ENCODE results near the gene VCX3A. TPM values are rescaled to one million over a fixed set of nuclear protein-coding genes. Genes with fewer than 3 reads are reported as not detected.

Gene VCX3A
- total and polyA plus RNA-seq, 4 donors = not detected

DNA sequence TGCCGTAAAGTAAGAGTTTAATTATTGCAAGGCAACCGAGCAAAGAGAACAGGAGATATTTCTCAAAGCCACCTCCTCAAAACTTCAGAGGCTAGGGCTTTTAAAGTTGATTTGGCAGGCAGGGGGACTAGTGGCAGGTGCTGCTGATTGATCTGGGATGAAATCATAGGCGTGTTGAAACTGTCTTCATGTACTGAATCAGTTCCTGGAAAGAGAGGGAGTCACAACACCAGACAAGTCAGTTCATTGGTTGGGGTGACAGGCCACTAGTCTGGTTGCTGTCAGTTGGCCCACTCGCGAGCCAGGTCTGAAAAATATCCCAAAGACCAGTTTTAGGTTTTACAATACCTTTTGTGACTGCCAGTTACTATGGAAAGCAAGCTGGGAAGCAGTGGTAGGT, 10.8 kb upstream of the VCX3A start:
- WGBS = 77% methylated on average over 5 of the region's 5 CpGs

More for the DNA sequence above, 10.8 kb upstream of the VCX3A start:
- Histone ChIP-seq H3K9me3 (ENCODE audit: control insufficient read depth in 4 of 4, low read length in 3 of 4) (peaks cover 0 to 4% (median 0%) of the 10 kb centered on the region in 4 donors), H3K27me3 (ENCODE audit: control insufficient read depth in 4 of 4, insufficient read depth in 4 of 4, low read length in 3 of 4) (no peaks in the 10 kb centered on the region), H3K4me3 (ENCODE audit: low read depth in 1 of 3, low read length in 3 of 3) (no peak overlapping the region), H3K9ac (ENCODE audit: low read depth in 1 of 2, low read length in 2 of 2) (no peak overlapping the region), H3K4me1 (ENCODE audit: control insufficient read depth in 4 of 4, insufficient read depth in 4 of 4, low read length in 3 of 4) (no peaks in the 10 kb centered on the region), H3K36me3 (ENCODE audit: control insufficient read depth in 4 of 4, insufficient read depth in 3 of 4, low read depth in 1 of 4, low read length in 3 of 4) (no peaks in the 10 kb centered on the region), H3K27ac (ENCODE audit: low read depth in 1 of 2, low read length in 2 of 2) (no peak overlapping the region)
- no peak for DNase-seq (ENCODE audit: low spot score)
- TF ChIP-seq JUND (IDR thresholded peaks at IDR 0.05) (no peak), RAD21 (IDR thresholded peaks at IDR 0.05) (no peak), HNF4A (conservative IDR thresholded peaks at IDR 0.05) (no peak), HNF4G (IDR thresholded peaks at IDR 0.05) (no peak), RXRA (IDR thresholded peaks at IDR 0.05) (no peak), FOXA2 (IDR thresholded peaks at IDR 0.05) (no peak), FOXA1 (IDR thresholded peaks at IDR 0.05) (no peak), YY1 (IDR thresholded peaks at IDR 0.05) (no peak), TAF1 (conservative IDR thresholded peaks at IDR 0.05) (no peak), GABPA (IDR thresholded peaks at IDR 0.05 in 1 of 2, conservative IDR thresholded peaks at IDR 0.05 in 1 of 2) (no peak), EGR1 (IDR thresholded peaks at IDR 0.05; ENCODE audit: low read depth in 2 of 2) (no peak), SP1 (IDR thresholded peaks at IDR 0.05) (no peak)
- TF ChIP-seq, protein P1, sequence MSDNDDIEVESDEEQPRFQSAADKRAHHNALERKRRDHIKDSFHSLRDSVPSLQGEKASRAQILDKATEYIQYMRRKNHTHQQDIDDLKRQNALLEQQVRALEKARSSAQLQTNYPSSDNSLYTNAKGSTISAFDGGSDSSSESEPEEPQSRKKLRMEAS (IDR thresholded peaks at IDR 0.05) = no peak
- TF ChIP-seq, protein P2, sequence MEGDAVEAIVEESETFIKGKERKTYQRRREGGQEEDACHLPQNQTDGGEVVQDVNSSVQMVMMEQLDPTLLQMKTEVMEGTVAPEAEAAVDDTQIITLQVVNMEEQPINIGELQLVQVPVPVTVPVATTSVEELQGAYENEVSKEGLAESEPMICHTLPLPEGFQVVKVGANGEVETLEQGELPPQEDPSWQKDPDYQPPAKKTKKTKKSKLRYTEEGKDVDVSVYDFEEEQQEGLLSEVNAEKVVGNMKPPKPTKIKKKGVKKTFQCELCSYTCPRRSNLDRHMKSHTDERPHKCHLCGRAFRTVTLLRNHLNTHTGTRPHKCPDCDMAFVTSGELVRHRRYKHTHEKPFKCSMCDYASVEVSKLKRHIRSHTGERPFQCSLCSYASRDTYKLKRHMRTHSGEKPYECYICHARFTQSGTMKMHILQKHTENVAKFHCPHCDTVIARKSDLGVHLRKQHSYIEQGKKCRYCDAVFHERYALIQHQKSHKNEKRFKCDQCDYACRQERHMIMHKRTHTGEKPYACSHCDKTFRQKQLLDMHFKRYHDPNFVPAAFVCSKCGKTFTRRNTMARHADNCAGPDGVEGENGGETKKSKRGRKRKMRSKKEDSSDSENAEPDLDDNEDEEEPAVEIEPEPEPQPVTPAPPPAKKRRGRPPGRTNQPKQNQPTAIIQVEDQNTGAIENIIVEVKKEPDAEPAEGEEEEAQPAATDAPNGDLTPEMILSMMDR (IDR thresholded peaks at IDR 0.05; ENCODE audit: low read depth, low read length, missing input control) = no peak
- TF ChIP-seq, protein P3, sequence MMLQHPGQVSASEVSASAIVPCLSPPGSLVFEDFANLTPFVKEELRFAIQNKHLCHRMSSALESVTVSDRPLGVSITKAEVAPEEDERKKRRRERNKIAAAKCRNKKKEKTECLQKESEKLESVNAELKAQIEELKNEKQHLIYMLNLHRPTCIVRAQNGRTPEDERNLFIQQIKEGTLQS (IDR thresholded peaks at IDR 0.05) = no peak
- TF ChIP-seq, protein P4, sequence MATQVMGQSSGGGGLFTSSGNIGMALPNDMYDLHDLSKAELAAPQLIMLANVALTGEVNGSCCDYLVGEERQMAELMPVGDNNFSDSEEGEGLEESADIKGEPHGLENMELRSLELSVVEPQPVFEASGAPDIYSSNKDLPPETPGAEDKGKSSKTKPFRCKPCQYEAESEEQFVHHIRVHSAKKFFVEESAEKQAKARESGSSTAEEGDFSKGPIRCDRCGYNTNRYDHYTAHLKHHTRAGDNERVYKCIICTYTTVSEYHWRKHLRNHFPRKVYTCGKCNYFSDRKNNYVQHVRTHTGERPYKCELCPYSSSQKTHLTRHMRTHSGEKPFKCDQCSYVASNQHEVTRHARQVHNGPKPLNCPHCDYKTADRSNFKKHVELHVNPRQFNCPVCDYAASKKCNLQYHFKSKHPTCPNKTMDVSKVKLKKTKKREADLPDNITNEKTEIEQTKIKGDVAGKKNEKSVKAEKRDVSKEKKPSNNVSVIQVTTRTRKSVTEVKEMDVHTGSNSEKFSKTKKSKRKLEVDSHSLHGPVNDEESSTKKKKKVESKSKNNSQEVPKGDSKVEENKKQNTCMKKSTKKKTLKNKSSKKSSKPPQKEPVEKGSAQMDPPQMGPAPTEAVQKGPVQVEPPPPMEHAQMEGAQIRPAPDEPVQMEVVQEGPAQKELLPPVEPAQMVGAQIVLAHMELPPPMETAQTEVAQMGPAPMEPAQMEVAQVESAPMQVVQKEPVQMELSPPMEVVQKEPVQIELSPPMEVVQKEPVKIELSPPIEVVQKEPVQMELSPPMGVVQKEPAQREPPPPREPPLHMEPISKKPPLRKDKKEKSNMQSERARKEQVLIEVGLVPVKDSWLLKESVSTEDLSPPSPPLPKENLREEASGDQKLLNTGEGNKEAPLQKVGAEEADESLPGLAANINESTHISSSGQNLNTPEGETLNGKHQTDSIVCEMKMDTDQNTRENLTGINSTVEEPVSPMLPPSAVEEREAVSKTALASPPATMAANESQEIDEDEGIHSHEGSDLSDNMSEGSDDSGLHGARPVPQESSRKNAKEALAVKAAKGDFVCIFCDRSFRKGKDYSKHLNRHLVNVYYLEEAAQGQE (IDR thresholded peaks at IDR 0.05) = no peak
- TF ChIP-seq, protein P5, sequence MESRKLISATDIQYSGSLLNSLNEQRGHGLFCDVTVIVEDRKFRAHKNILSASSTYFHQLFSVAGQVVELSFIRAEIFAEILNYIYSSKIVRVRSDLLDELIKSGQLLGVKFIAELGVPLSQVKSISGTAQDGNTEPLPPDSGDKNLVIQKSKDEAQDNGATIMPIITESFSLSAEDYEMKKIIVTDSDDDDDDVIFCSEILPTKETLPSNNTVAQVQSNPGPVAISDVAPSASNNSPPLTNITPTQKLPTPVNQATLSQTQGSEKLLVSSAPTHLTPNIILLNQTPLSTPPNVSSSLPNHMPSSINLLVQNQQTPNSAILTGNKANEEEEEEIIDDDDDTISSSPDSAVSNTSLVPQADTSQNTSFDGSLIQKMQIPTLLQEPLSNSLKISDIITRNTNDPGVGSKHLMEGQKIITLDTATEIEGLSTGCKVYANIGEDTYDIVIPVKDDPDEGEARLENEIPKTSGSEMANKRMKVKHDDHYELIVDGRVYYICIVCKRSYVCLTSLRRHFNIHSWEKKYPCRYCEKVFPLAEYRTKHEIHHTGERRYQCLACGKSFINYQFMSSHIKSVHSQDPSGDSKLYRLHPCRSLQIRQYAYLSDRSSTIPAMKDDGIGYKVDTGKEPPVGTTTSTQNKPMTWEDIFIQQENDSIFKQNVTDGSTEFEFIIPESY (IDR thresholded peaks at IDR 0.05) = no peak
